ENCODE measurements around the gene NEDD9. TPM values are rescaled to one million over a fixed set of nuclear protein-coding genes. Genes with fewer than 3 reads are reported as not detected.

Gene NEDD9
- total and polyA plus RNA-seq, 2 of the 4 experiments (the other 2 are of a cell fraction) = 7.6 to 16.5 TPM

DNA sequence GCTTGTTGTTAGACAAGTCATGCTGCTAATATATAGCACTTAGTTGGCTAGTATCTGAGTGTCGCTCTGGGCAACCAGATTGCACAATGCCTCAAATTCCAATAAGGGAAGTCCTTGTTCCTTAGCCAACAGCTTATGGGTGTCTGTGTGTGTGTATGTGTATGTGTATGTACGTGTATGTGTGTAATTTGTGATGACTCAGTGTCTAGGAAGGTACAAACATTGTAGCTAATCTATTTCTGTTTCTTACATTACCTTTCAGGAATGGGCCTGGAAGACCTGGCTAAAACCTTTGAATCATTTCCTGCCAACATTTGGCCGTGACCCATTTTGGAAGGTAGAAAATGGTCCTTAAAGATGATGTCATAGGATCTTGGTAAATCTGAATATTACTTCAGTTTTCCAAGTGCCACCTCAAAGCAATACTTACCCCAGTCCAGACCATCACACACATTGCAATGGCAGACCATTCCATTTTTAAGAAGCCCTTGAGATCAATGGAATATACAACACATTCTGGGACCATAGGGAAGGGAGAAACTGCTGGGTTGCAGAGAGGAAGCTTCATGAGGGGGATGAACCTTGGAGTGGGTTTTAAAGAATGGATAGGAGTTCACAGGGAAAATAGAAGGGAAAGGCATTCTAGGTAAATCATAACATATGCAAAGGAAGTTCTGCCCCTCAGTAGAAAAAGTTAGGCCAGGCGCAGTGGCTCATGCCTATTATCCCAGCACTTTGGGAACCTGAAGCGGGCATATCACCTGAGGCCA lies 25.1 kb downstream of the NEDD9 start:
- BruUV-seq (replicated peaks) = no TSS peak
- Histone ChIP-seq H3K4me1 (ENCODE audit: control insufficient read depth, insufficient read depth, low read length) (peaks cover 20% of the 10 kb centered on the region), H3K4me3 (ENCODE audit: insufficient read depth, low read depth, low read length) (no peak overlapping the region), H2BK20ac (ENCODE audit: low read depth, low read length) (peak overlapping the region; percentile 77), H2BK15ac (ENCODE audit: low read depth, low read length) (peak overlapping the region; percentile 36; the same call in 1 of the 3 replicates), H3K36me3 (ENCODE audit: control insufficient read depth, insufficient read depth, low read length) (peaks cover 4% of the 10 kb centered on the region; the same call in 1 of the 2 replicates), H3K18ac (ENCODE audit: low read depth, low read length) (peak overlapping the region; percentile 78; the same call in 1 of the 2 replicates), H4K20me1 (ENCODE audit: insufficient read depth, low read length) (no peaks in the 10 kb centered on the region), H4K8ac (ENCODE audit: low read depth in 2 of 2, low read length in 2 of 2) (peak overlapping the region in 1 of 2 experiments; percentile 88; a peak in 2 of 4 replicates), H3K56ac (ENCODE audit: extremely low read depth, insufficient read depth, low read length) (peak overlapping the region; percentile 19; the same call in 1 of the 2 replicates), H2AFZ (replicated peaks; ENCODE audit: low read length, poor library complexity) (no peak overlapping the region), H2BK5ac (ENCODE audit: low read depth, low read length, poor library complexity, severe bottlenecking) (peak overlapping the region; percentile 81), H4K91ac (ENCODE audit: insufficient read depth, low read depth, low read length) (peak overlapping the region; percentile 29), H2AK9ac (replicated peaks; ENCODE audit: low read depth, low read length, poor library complexity) (no peak overlapping the region), H3K9me1 (ENCODE audit: insufficient read depth, low read length) (peaks cover 25% of the 10 kb centered on the region), H4K5ac (ENCODE audit: low read depth, low read length) (peak overlapping the region; percentile 32; the same call in 1 of the 2 replicates), H3K27me3 (ENCODE audit: control insufficient read depth, insufficient read depth, low read length) (no peaks in the 10 kb centered on the region), H2AK5ac (ENCODE audit: low read depth, low read length) (peak overlapping the region; percentile 68), H3K4ac (ENCODE audit: low read depth, low read length) (peak overlapping the region; percentile 72), H3K79me1 (ENCODE audit: low read depth in 1 of 2, low read length in 2 of 2) (peaks cover 28 to 63% of the 10 kb centered on the region in 2 experiments), H3K14ac (replicated peaks; ENCODE audit: low read depth, low read length) (peak overlapping the region; percentile 11; the same call in 1 of the 2 replicates), H3K23ac (ENCODE audit: low read depth, low read length) (peak overlapping the region; percentile 17; the same call in 1 of the 2 replicates), H2BK120ac (ENCODE audit: low read depth, low read length) (peak overlapping the region; percentile 82), H3K27ac (ENCODE audit: insufficient read depth, low read length) (peak overlapping the region; percentile 35), H3K9ac (ENCODE audit: low read depth, low read length) (no peak overlapping the region), H3K4me2 (ENCODE audit: low read depth, low read length) (no peak overlapping the region; the same call in 1 of the 2 replicates), H3K9me3 (ENCODE audit: control insufficient read depth, insufficient read depth, low read length) (no peaks in the 10 kb centered on the region)
- ATAC-seq (ENCODE audit: low read depth) (peak; percentile 67), DNase-seq (peak; percentile 100)
- WGBS, 2 experiments (ENCODE audit: extremely low coverage in 2 of 2, insufficient read length in 1 of 2) = 100% methylated on average over 1 of the region's 5 CpGs; no CpG with 5 or more reads in 1 of the 2 experiments
- dilution Hi-C loops (cut with HindIII; ENCODE audit: low sequenced_read_pairs, unreplicated experiment) (no loop called here), in situ Hi-C loops (cut with MboI; ENCODE audit: low sequenced_read_pairs) (no loop called here), intact Hi-C loops (cut with micrococcal nuclease) (no loop called here)
- CTCF ChIA-PET = interaction anchor here (0.8 to 0.9 kb wide), 2 partner anchors 9 to 289 kb away, joined by 3 read pairs; no protein-coding TSS in a partner anchor
- POLR2A ChIA-PET (ENCODE audit: unreplicated experiment) = interaction anchor here (0.7 kb wide), 1 partner anchor 9 kb away, joined by 3 read pairs; no protein-coding TSS in a partner anchor
- no peak for TF ChIP-seq MAZ (IDR thresholded peaks at IDR 0.05; ENCODE audit: borderline replicate concordance, low read depth, low read length)
- TF ChIP-seq BHLHE40 (IDR thresholded peaks at IDR 0.05; ENCODE audit: low read depth, low read length) = peak; percentile 51
- peak; percentile 81 for TF ChIP-seq MAFK (IDR thresholded peaks at IDR 0.05; ENCODE audit: low read depth, low read length)
- peak; percentile 97 for TF ChIP-seq FOS (IDR thresholded peaks at IDR 0.05; ENCODE audit: low read depth, low read length)
- peak; percentile 10; the same call in 1 of the 2 replicates for TF ChIP-seq RAD21 (IDR thresholded peaks at IDR 0.05; ENCODE audit: low read length)
- TF ChIP-seq, protein P1, sequence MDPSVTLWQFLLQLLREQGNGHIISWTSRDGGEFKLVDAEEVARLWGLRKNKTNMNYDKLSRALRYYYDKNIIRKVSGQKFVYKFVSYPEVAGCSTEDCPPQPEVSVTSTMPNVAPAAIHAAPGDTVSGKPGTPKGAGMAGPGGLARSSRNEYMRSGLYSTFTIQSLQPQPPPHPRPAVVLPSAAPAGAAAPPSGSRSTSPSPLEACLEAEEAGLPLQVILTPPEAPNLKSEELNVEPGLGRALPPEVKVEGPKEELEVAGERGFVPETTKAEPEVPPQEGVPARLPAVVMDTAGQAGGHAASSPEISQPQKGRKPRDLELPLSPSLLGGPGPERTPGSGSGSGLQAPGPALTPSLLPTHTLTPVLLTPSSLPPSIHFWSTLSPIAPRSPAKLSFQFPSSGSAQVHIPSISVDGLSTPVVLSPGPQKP (IDR thresholded peaks at IDR 0.05; ENCODE audit: borderline replicate concordance, low read depth, low read length) = no peak
- no peak for TF ChIP-seq POLR2A (IDR thresholded peaks at IDR 0.05; ENCODE audit: low read depth, low read length)
- peak; percentile 66; the same call in 1 of the 2 replicates for TF ChIP-seq MXI1 (IDR thresholded peaks at IDR 0.05; ENCODE audit: borderline replicate concordance, low read depth, low read length)
- no peak for TF ChIP-seq CHD1 (IDR thresholded peaks at IDR 0.05; ENCODE audit: low read depth, low read length)
- TF ChIP-seq RCOR1 (IDR thresholded peaks at IDR 0.05; ENCODE audit: insufficient replicate concordance, low read length) = no peak
- TF ChIP-seq NFE2L2 (IDR thresholded peaks at IDR 0.05; ENCODE audit: low read depth, low read length) = peak; percentile 39
- TF ChIP-seq, protein P2, sequence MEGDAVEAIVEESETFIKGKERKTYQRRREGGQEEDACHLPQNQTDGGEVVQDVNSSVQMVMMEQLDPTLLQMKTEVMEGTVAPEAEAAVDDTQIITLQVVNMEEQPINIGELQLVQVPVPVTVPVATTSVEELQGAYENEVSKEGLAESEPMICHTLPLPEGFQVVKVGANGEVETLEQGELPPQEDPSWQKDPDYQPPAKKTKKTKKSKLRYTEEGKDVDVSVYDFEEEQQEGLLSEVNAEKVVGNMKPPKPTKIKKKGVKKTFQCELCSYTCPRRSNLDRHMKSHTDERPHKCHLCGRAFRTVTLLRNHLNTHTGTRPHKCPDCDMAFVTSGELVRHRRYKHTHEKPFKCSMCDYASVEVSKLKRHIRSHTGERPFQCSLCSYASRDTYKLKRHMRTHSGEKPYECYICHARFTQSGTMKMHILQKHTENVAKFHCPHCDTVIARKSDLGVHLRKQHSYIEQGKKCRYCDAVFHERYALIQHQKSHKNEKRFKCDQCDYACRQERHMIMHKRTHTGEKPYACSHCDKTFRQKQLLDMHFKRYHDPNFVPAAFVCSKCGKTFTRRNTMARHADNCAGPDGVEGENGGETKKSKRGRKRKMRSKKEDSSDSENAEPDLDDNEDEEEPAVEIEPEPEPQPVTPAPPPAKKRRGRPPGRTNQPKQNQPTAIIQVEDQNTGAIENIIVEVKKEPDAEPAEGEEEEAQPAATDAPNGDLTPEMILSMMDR (conservative IDR thresholded peaks at IDR 0.05; ENCODE audit: low read depth, low read length) = no peak
- TF ChIP-seq, protein P3, sequence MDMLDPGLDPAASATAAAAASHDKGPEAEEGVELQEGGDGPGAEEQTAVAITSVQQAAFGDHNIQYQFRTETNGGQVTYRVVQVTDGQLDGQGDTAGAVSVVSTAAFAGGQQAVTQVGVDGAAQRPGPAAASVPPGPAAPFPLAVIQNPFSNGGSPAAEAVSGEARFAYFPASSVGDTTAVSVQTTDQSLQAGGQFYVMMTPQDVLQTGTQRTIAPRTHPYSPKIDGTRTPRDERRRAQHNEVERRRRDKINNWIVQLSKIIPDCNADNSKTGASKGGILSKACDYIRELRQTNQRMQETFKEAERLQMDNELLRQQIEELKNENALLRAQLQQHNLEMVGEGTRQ (IDR thresholded peaks at IDR 0.05; ENCODE audit: low read depth, low read length) = no peak

All from IMR-90 (cell line).